MM.1S (cell line): ENCODE results near the gene PGAP1.

Experiments used
- DNase-seq: peaks from one replicate; pipeline ENCODE4 v3.0.0-alpha.2; 2015
- H2AFZ ChIP-seq: fragments of 300-600 bp; sonication (generic); 2 replicates; pipeline ENCODE4 v1.6.0; 2016; ENCODE audit warnings: antibody characterized with exemption, low read length
- H3F3A ChIP-seq: fragments of 300-600 bp; sonication (generic); 2 replicates; pipeline ENCODE4 v1.6.1; 2016; ENCODE audit warnings: mild to moderate bottlenecking, antibody characterized with exemption, low read length, moderate library complexity, mixed read lengths; ENCODE audit not compliant: insufficient read depth
- H3K27ac ChIP-seq: fragments of 300-600 bp; sonication (generic); 2 replicates; pipeline ENCODE4 v1.5.1; 2016; ENCODE audit warnings: mild to moderate bottlenecking, low read length
- H3K27me3 ChIP-seq: fragments of 300-600 bp; sonication (generic); replicated peaks from 2 replicates; pipeline ENCODE4 v1.6.0; 2016; ENCODE audit warnings: low read length; ENCODE audit not compliant: insufficient read depth
- H3K36me3 ChIP-seq: fragments of 300-600 bp; sonication (generic); replicated peaks from 2 replicates; pipeline ENCODE4 v1.6.1; 2016; ENCODE audit warnings: mild to moderate bottlenecking, low read length, mixed read lengths; ENCODE audit not compliant: insufficient read depth
- H3K4me1 ChIP-seq: fragments of 300-600 bp; sonication (generic); 2 replicates; pipeline ENCODE4 v1.6.1; 2016; ENCODE audit warnings: low read length, mixed read lengths
- H3K4me2 ChIP-seq: fragments of 300-600 bp; sonication (generic); 2 replicates; pipeline ENCODE4 v1.6.0; 2016; ENCODE audit warnings: low read depth, low read length
- H3K4me3 ChIP-seq: fragments of 300-600 bp; sonication (generic); 2 replicates; pipeline ENCODE4 v1.5.1; 2016; ENCODE audit warnings: low read length, mixed read lengths
- H3K79me2 ChIP-seq: fragments of 300-600 bp; sonication (generic); 2 replicates; pipeline ENCODE4 v1.6.1; 2016; ENCODE audit warnings: mixed run types, low read length, mixed read lengths
- H3K9ac ChIP-seq: fragments of 300-600 bp; sonication (generic); 2 replicates; pipeline ENCODE4 v1.6.1; 2016; ENCODE audit warnings: low read length, mixed read lengths
- H3K9me2 ChIP-seq: fragments of 300-600 bp; sonication (generic); replicated peaks from 2 replicates; pipeline ENCODE4 v1.6.1; 2016; ENCODE audit warnings: mild to moderate bottlenecking, low read length, mixed read lengths; ENCODE audit not compliant: insufficient read depth
- H3K9me3 ChIP-seq: fragments of 300-600 bp; sonication (generic); replicated peaks from 2 replicates; pipeline ENCODE4 v1.6.1; 2016; ENCODE audit warnings: mild to moderate bottlenecking, low read length, mixed read lengths; ENCODE audit not compliant: insufficient read depth
- H4K20me1 ChIP-seq: fragments of 300-600 bp; sonication (generic); 2 replicates; pipeline ENCODE4 v1.6.1; 2016; ENCODE audit warnings: mild to moderate bottlenecking, low read length, moderate library complexity, mixed read lengths; ENCODE audit not compliant: insufficient read depth
- CTCF ChIP-seq: fragments of 300-600 bp; sonication (generic); IDR thresholded peaks from 2 replicates; pipeline ENCODE4 v1.5.1; 2016; ENCODE audit warnings: antibody characterized with exemption, low read length, mixed read lengths
- EZH2 ChIP-seq: fragments of 300-600 bp; sonication (generic); optimal IDR thresholded peaks from 2 replicates; pipeline ENCODE3; 2017; ENCODE audit warnings: low read depth, mild to moderate bottlenecking, antibody characterized with exemption, low read length, mixed read lengths
- EZH2phosphoT487 ChIP-seq: fragments of 300-600 bp; sonication (generic); IDR thresholded peaks from 2 replicates; pipeline ENCODE4 v1.6.1; 2018; ENCODE audit warnings: antibody characterized with exemption, low read length

PGAP1 gene

GRCh38 chr2:196970099-196970498 is 43.6 kb upstream of the PGAP1 start:
- Histone ChIP-seq H3K27me3 (no peaks in the 10 kb centered on the region), H3K9ac (no peak overlapping the region), H3K9me2 (no peaks in the 10 kb centered on the region), H3K9me3 (no peaks in the 10 kb centered on the region), H3F3A (no peaks in the 10 kb centered on the region), H2AFZ (no peak overlapping the region), H3K79me2 (no peaks in the 10 kb centered on the region), H3K27ac (no peak overlapping the region), H3K36me3 (no peaks in the 10 kb centered on the region), H4K20me1 (no peaks in the 10 kb centered on the region), H3K4me2 (no peak overlapping the region), H3K4me1 (no peaks in the 10 kb centered on the region), H3K4me3 (no peak overlapping the region)
- no peak for DNase-seq
- no peak for TF ChIP-seq EZH2
- TF ChIP-seq CTCF = no peak
- no peak for TF ChIP-seq EZH2phosphoT487

- Histone ChIP-seq H3K4me1 (no peaks in the 10 kb centered on the region), H3K36me3 (no peaks in the 10 kb centered on the region), H4K20me1 (no peaks in the 10 kb centered on the region), H3K4me2 (no peak overlapping the region), H3K27ac (no peak overlapping the region), H3K4me3 (no peak overlapping the region), H3K79me2 (no peaks in the 10 kb centered on the region), H3F3A (no peaks in the 10 kb centered on the region), H3K9me3 (no peaks in the 10 kb centered on the region), H3K9me2 (no peaks in the 10 kb centered on the region), H3K27me3 (no peaks in the 10 kb centered on the region), H3K9ac (no peak overlapping the region), H2AFZ (no peak overlapping the region)
- DNase-seq = no peak
- TF ChIP-seq EZH2 = no peak
- no peak for TF ChIP-seq CTCF
- TF ChIP-seq EZH2phosphoT487 = no peak
These were observed 42.0 kb upstream of the PGAP1 start for GRCh38 chr2:196968516-196968915.

- no peaks in the 10 kb centered on the region for H3K9me2 ChIP-seq
- H3K27me3 ChIP-seq = no peaks in the 10 kb centered on the region
- no peaks in the 10 kb centered on the region for H3K4me1 ChIP-seq
- no peak overlapping the region for H3K4me3 ChIP-seq
- H3F3A ChIP-seq = no peaks in the 10 kb centered on the region
- no peaks in the 10 kb centered on the region for H3K79me2 ChIP-seq
- no peaks in the 10 kb centered on the region for H4K20me1 ChIP-seq
- no peak overlapping the region for H3K9ac ChIP-seq
- no peak overlapping the region for H3K27ac ChIP-seq
- H2AFZ ChIP-seq = no peak overlapping the region
- H3K36me3 ChIP-seq = no peaks in the 10 kb centered on the region
- DNase-seq = no peak
- no peak overlapping the region for H3K4me2 ChIP-seq
- no peak for TF ChIP-seq CTCF
- no peak for TF ChIP-seq EZH2phosphoT487
- no peaks in the 10 kb centered on the region for H3K9me3 ChIP-seq
These were observed 41.3 kb upstream of the PGAP1 start for GRCh38 chr2:196967775-196968174.

- H3K9ac ChIP-seq = no peak overlapping the region
- no peaks in the 10 kb centered on the region for H4K20me1 ChIP-seq
- H3K4me2 ChIP-seq = no peak overlapping the region
- no peaks in the 10 kb centered on the region for H3F3A ChIP-seq
- no peaks in the 10 kb centered on the region for H3K79me2 ChIP-seq
- no peak overlapping the region for H2AFZ ChIP-seq
- no peaks in the 10 kb centered on the region for H3K9me2 ChIP-seq
- H3K4me3 ChIP-seq = no peak overlapping the region
- H3K27ac ChIP-seq = no peak overlapping the region
- TF ChIP-seq EZH2phosphoT487 = no peak
- TF ChIP-seq CTCF = no peak
- no peak for TF ChIP-seq EZH2
- no peaks in the 10 kb centered on the region for H3K27me3 ChIP-seq
- no peaks in the 10 kb centered on the region for H3K36me3 ChIP-seq
- no peaks in the 10 kb centered on the region for H3K9me3 ChIP-seq
- no peak for DNase-seq
- H3K4me1 ChIP-seq = peaks cover 4% of the 10 kb centered on the region
These were observed 40.6 kb upstream of the PGAP1 start for GRCh38 chr2:196967116-196967515.
